GM19238 (cell line): ENCODE results near the gene ANKRD18A.
"Not testable (repeated sequence)": the region's sequence is repeated elsewhere in the genome, so short reads cannot be mapped to it uniquely, and the experiment has no call there.

Experiments used
- DNase-seq: peaks from one replicate; pipeline ENCODE4 v3.0.0; 2011; ENCODE audit warnings: low spot score; ENCODE audit not compliant: insufficient read length

The ANKRD18A gene

GRCh38 chr9:38546497-38547163, 73.8 kb downstream of the ANKRD18A start:
- DNase-seq, result not testable (repeated sequence)

GRCh38 chr9:38540535-38540934, 79.9 kb downstream of the ANKRD18A start:
- DNase-seq, result not testable (repeated sequence)

- no peak for DNase-seq
These were observed 91.1 kb downstream of the ANKRD18A start for GRCh38 chr9:38529317-38529716.

- DNase-seq, result no peak
These were observed 92.9 kb downstream of the ANKRD18A start for GRCh38 chr9:38527503-38527902.

DNA sequence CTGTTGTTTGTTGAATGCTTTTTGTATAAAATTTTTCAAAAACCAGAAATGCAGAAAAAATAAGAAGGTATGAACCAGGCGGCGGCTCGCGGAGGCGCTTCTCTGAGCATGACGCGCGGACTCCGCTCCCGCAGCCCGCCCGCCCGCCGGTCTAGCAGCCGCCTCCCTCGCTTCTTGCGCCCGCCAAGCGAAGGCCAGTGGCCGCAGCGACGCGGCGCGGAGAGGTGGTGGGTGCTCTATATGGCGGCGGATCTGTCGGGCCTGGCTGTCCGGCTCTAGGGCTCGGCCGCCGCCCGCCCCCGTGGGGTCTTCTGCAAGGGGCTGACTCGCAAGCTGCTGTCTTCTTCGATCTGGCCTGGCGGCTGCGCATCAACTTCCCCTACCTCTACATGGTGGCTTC, 93.8 kb downstream of the ANKRD18A start:
- DNase-seq, result no peak

- no peak for DNase-seq
These were observed 97.3 kb downstream of the ANKRD18A start for GRCh38 chr9:38523121-38523520.

DNA sequence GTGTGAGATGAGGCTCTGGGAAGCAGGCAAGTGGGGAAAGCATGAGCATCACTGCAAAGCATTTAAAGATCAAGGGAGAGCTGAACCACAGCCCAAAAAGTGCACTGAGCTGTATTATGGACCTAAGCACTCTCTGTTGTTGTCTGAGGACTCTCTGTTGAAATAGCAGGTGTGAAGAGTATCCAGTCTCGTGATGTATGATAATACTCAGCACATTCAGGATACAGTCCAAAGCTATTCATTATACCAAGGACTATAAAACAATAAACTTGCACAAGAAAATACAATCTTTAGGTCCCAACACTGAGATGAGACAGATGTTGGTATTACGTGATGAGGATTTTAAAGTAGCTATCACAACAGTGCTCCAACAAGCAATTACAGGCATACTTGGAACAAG, 98.6 kb downstream of the ANKRD18A start:
- no peak for DNase-seq
